NCI-H146 treated with DMSO at 0.1 percent for 48 hours (cell line): ENCODE measurements around the gene SOX5.
"Not testable (repeated sequence)": the region's sequence is repeated elsewhere in the genome, so short reads cannot be mapped to it uniquely, and the experiment has no call there.

Source experiments
- DNase-seq: peaks from one replicate; lab custom pipeline; 2025; ENCODE audit not compliant: unreplicated experiment; lab: John Stamatoyannopoulos, UW

SOX5 gene

DNA sequence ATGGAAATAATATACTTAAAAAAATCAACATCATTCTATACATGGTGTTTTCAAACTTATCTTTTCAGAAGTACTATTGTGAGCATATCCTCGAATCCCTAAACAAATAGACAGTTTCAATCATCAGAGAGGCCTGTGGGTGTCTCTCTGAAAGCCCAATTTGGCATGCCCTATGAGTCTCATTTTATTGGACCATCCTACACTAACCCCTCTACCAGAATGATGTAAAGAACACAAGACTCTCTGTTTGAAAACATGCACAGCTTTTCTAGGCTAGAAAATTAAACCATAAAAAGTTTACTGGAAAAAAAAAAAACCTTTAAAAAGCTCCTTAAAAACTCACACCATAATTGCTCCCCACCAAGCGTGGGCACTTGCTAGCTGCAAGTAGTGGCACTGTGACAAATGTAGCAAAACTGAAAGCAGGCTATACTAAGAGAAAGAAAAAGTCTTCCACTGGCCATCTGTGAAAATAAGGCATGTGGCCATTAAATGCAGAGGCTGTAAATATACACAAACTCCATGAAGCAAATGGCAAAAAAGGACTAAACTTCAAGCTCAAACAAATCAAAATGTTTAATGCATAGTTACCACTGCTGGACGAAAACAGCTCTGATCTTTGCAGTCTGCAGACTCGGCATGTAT lies 394.2 kb downstream of the SOX5 start:
- DNase-seq: no peak

DNA sequence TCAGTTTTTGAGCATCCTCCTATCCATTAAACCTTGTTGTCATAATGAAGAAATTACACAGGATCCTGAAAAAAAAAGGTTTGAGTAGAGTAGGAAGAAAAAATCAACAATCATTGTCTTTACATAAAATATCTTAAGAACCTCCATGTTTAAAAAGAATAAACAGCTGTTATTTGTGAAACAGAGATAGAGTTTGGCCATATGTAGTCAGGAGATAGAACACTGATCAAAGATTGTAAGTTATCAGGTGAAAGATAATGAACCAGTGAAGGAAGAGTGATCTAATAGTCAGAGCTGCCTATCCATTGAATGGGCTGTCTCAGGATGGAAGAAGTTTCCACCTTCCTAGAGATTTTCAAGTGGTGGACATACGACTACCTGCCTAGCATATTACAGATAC lies 397.1 kb downstream of the SOX5 start:
- no peak for DNase-seq

DNA sequence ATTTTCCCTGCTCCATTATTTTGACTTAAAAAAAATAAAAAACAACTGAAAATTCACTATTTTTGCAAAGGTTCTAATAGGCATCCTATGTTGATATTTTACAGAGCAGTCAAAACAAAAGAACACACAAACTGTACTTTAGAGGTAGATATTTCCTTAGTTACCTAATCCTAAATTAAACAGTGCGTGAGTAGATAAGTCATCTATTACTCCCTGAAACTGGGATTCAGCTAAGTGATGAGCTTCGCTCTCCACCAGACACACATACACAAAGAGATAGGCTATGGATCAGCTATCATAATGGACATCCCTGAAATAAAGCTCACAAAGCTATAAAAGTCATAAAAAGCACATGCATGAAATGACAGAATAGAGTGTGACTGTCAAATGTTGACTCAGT lies 398.7 kb downstream of the SOX5 start:
- DNase-seq: no peak

DNA sequence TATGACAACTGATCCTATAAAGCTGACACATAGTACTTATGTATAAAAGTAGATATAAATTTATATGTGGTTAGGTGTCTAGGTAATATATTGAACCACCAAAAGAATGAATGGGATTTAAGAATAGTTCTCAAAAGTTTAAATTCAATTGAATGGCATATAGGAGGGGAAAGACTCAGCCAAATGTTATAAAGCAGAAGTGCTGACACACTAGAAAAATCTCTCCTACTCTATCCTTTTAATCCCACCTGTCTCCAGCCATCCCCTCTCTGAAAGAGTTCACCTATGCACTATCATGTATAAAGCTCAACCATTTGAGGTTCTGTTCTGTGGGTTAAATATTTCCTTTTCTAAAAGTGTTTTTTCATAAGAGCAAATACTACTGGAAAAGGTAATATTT lies 400.7 kb downstream of the SOX5 start:
- DNase-seq: no peak

DNA sequence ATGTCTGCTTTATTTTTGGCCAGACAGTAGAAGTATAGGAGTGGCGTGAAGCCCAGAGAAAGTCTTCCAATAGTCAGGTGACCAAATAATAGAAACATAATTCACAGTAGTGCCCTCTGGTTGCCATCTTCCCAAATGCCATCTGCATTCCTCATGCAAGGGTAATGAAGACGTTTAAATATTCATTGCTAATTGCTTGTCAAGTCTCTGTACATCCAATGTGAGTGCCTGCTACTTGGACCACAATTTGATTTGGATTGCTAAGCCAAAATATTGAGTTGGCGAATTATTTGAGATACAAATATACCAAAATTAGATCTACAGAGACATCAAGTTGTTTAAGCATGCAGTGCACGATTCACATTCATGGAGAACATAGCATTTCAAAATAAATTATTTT lies 402.7 kb downstream of the SOX5 start:
- no peak for DNase-seq

DNA sequence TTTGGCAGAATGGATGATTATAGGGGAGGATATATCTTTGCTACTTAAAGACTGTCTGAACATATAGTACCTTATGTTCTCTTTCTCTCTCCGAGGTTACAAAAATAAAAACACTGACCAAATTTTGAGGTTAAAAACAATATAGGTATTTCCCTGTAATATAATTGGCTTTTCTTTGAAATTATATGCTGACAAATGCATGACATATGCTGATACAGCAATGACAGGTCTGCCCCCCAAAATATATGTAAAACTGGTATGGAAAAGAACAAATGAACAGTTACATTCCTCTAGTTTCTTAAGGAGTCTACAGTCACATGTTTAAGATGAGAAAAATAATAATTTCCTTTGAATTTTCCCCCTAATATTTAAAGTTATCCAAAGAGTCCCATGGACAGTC lies 405.7 kb downstream of the SOX5 start:
- no peak for DNase-seq

DNA sequence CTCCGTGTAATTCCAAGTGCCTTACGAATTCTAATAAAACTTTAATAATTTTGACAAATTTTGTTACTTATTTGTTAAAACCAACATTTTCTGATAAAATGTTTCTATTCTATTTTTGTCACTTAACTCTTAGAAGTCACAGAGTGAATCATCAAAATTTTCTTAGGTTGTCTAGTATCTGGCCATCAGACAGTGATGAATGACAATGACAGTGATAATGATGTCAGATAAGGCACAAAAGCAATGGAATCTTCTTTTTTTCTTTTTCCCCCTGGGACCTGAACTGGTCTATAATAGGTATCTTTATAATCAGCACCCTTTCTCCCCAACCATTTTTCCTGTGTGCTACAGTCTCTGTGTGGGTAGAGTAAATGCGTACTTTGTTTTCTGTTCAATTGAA lies 407.3 kb downstream of the SOX5 start:
- DNase-seq: no peak

DNA sequence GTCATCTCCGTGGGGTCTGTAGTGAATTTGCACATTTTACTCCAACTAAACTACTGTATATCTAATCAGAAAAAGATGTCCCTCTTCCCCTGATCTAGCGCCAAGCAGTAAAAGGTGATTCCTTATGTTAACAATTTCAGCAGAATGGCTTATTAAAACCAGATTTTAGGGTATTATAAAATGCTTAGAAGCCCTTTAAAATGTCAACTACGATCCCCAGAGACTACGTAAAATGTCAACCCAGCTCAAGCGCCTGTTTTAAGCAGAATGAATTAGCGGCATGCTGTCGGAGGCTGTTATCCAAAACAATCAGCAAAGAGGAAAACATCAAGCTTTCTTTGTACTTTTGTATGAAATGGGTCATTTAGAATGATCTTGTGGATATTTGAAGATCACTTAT lies 408.9 kb downstream of the SOX5 start:
- DNase-seq: no peak

DNA sequence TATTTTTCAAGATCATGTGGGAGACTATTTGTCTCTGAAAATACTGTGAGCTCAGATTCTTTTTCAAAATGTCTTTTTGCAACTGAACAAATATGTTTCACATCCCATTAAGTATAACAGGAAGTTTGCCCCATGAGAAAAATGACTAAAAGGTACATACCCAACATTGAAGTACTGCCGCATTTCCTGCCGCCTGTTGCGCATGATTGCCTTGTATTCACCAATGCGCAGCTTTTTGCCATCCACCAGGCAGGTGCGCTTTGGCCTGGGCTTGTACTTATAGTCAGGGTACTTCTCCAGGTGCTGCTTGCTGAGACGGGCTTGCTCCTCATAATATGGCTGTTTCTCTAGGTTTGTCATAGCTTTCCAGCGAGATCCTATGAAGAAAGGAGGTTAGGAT lies 413.2 kb downstream of the SOX5 start:
- no peak for DNase-seq

DNA sequence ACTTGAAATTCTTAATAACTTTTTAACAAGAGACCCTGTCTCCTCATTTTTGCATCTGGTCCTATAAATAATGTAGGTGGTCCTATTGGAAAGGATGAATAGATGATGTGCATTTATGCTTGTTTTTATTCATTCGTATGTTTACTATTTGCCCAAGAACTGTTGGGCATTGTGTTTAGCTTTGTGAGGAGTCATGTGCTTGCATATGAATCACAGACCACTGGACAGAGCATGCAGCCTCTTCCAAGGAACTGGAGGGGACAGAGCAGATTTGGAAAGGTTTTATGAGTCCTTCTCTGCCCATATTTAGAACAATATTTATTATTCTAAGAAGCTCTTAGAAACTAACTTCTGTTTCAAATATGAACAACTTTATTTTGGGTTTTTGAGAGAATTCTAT lies 414.0 kb downstream of the SOX5 start:
- DNase-seq: no peak

DNA sequence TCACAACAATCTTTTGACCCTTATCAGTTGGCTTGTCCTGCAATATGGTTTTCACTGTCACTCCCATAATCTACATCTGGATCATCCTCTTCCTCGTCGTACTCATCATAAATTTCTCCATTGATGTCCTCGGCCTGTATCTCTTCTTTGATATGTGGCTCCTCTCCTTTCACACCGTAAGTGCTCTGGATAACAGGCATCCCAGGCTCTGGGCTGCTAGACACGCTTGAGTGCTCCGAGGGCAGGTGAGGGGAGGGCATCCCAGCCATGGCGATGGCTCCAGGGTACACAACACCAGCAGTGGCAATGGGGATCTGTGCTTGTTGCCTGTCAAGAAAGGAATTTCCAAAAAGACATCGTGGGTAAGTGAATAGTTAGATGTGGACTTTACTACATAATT lies 415.3 kb downstream of the SOX5 start:
- no peak for DNase-seq

DNA sequence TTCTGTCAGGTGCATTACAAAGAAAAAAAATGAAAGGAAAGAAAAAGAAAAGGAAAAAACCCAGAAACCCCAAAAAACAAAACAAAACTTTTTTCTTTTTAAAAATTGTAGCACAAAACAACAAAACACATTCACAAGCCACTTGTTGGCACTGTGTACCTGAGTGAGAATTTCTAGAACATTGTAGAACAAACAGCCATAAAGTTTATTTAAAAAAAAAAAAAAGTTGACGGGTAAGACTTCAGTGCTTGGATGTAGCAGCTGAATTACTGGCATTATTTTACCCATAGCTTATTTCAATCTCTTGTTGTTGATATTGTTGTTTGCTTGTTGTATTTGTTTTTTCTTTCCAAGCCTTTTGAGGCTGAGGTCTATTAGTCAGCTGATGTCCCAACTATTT lies 415.8 kb downstream of the SOX5 start:
- no peak for DNase-seq

DNA sequence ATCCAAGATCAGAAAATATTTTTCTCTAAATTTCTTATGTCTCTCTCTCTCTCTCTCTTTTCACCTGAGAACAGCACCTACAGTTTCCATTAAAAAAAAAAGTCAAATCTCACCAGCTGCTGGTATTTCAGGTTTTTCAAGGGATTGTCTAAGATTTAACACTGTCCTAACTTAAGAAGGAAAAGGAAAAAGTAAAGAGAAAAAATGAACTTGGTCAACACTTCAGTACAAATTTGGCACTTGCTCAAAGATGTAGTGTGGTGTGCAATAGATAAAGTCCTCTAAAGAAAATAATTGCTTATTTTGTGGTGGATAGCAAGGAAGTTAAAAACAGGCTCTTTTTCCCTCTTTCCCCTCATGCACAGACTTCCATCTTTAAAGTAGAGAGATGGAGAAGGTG lies 416.2 kb downstream of the SOX5 start:
- DNase-seq: no peak

DNA sequence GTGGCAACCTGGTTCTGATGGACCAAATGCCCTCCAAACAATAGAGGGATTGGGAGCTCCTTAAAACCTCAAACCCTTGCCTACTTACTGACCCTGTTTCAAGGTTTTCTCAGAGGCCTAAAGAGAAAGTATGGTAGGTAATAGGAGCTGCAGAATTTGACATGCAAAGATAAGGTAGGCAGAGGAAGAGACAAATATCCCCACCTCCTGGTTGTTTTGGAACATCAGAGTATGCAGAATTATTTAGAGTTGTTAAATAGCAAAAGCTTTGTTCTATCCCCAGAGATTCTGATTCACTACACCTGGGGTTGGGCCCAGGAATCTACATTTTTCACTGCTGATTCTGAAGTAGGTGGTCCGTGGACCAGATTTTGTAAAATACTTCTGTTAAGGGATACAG lies 421.2 kb downstream of the SOX5 start:
- DNase-seq: no peak

DNA sequence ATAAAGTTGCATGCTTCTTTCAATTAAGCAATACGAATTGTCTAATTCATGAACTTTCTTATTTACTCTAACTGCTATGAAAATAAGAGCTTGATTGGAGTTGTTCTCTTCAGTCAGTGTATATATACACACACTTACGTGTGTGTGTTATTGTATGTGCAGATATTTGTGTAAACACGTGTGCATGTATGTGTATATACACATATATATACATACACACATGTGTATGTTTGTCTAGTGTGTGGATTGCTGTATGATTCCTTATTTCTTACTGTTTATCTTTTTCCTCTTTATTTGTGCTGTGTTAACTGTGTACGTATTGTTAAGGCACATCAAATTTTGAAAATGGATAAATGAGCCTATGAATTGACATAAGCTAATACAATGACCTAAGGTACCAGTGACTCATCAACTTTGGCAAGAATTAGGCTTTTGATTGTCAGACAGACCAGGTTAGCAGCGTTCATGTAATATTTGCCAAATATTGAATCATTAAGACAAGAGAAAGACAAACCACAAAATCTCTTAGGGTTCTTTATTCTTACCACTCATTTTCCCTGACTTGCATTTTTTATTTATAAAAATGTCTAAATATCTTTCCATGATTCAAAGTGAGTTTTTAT lies 423.9 kb downstream of the SOX5 start:
- no peak for DNase-seq

DNA sequence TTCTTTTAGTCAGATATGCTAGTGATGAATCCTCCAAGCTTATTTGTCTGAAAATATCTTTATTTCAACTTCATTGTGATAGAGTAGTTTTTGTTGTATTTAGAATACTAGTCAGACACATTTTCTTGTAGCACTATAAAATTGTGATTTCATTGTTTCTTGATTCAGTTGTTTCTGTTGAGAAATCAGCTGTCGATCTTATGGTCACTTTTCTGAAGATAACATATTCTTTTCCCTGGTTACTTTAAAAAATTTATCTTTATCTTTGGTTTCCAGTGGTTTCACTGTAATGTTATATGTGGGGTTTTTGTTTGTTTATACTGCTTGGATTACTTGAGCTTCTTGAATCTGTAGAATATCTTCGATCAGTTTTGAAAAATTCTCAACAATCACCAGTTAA lies 426.1 kb downstream of the SOX5 start:
- no peak for DNase-seq

DNA sequence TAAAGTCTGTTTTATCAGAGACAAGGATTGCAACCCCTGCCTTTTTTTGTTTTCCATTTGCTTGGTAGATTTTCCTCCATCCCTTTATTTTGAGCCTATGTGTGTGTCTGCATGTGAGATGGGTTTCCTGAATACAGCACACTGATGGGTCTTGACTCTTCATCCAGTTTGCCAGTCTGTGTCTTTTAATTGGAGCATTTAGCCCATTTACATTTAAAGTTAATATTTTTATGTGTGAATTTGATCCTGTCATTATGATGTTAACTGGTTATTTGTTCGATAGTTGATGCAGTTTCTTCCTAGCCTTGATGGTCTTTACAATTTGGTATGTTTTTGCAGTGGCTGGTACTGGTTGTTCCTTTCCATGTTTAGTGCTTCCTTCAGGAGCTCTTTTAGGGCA lies 430.0 kb downstream of the SOX5 start:
- DNase-seq: not testable (repeated sequence)

DNA sequence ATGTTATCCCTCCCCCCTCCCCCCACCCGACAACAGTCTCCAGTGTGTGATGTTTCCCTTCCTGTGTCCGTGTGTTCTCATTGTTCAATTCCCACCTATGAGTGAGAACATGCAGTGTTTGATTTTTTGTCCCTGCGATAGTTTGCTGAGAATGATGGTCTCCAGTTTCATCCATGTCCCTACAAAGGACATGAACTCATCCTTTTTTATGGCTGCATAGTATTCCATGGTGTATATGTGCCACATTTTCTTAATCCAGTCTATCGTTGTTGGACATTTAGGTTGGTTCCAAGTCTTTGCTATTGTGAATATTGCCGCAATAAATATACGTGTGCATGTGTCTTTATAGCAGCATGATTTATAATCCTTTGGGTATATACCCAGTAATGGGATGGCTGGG lies 433.7 kb downstream of the SOX5 start:
- DNase-seq: not testable (repeated sequence)

DNA sequence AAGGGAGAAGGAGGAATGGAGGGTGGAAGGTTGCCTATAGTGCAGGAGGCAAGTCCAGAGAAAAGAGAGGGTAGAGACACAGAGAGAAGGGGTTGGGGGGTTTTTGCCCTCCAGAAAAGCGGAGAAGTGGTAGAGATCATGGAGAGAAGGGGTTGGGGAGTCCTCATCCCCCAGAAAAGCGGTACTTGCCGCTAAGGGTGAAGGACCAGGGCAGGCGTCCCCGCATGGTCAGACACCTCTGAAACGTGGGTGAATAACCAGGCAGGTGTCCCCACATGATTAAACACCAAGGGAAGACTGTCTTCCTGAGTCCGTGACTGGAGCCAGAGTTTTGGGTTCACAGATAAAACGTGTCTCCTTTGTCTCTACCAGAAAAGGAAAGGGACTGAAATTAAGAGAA lies 439.0 kb downstream of the SOX5 start:
- DNase-seq: no peak

DNA sequence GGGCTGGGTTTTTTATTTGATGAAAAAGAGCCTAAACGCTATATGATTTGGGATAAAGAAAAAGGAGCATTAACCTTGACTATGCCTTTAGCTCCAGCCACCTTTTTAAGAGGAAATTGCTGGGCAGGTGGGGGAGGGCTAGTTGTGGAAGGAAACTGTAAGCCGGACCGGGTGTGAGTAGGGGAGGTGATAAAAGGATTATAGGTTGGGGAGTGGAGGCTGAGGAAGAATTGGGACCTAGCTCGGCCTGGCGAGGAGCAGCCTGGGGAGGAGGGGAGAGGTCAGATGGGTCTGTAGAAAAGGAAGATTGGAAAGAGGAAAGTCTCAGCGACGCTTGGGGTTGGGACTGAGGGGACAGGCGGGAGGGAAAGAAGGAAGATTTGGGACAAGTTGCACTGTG lies 439.6 kb downstream of the SOX5 start:
- DNase-seq: not testable (repeated sequence)

DNA sequence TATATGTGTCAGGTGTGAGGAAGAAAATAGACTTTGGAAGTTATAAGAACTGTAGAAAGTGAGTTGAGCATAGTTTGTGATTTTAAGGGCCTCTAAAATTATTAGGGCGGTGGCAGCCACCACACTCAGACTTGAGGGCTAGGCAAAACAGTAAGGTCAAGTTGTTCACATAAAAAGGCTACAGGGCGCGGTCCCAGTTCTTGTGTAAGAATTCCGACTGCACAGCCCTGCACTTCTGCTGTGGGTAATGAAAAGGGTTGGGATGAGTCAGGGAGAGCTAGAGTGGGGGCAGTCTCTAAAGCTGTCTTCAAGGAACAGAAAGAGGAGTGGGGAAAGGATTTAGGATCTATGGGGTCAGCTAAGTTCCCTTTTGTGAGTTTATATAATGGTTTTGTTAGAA lies 441.7 kb downstream of the SOX5 start:
- not testable (repeated sequence) for DNase-seq

DNA sequence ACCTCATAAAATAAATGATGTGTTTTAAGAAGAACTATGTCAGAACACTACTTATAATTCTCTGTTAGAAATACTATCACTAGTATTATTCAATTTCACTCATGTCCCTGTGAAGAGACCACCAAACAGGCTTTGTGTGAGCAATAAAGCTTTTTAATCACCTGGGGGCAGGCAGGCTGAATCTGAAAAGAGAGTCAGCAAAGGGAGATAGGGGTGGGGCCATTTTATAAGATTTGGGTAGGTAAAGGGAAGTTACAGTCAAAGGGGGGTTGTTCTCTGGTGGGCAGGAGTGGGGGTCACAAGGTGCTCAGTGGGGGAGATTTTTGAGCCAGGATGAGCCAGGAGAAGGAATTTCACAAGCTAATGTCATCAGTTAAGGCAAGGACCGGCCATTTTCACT lies 443.7 kb downstream of the SOX5 start:
- not testable (repeated sequence) for DNase-seq
